HepG2 (cell line): ENCODE results near the gene RPTOR.

Source experiments
- FOXA1 ChIP-seq, 2 experiments: fragments of 450-650 bp in 1 of 2; sonication (generic) in 1 of 2; formaldehyde crosslinking in 1 of 2; IDR thresholded peaks; 2 replicates each; pipeline versions ENCODE4 v1.4.0 to v1.6.1; 2016 to 2020; ENCODE audit warnings: missing genetic modification reagents in 1 of 2
- HDAC2 ChIP-seq: sonication (generic); formaldehyde crosslinking; IDR thresholded peaks from 2 replicates; pipeline ENCODE4 v1.4.0; 2020; ENCODE audit warnings: missing genetic modification reagents
- MXD4 ChIP-seq: IDR thresholded peaks from 2 replicates; pipeline ENCODE4 v1.6.1; 2016; ENCODE audit warnings: mild to moderate bottlenecking, missing biosample characterization, missing genetic modification reagents
- POLR2A ChIP-seq, 2 experiments: IDR thresholded peaks; 2 replicates each; pipeline ENCODE4 v1.6.1; 2011; ENCODE audit warnings: low read depth in 2 of 2, low read length in 2 of 2, mild to moderate bottlenecking in 1 of 2, moderate library complexity in 1 of 2; ENCODE audit not compliant: insufficient read depth in 1 of 2
- TBX3 ChIP-seq: fragments of 450-650 bp; IDR thresholded peaks from 2 replicates; pipeline ENCODE4 v1.6.1; 2017; ENCODE audit warnings: antibody characterized with exemption, mild to moderate bottlenecking, inconsistent platforms, borderline replicate concordance
- ZNF143 ChIP-seq: sonication (generic); formaldehyde crosslinking; IDR thresholded peaks from 2 replicates; pipeline ENCODE4 v1.4.0; 2020; ENCODE audit warnings: missing genetic modification reagents
- ZNF3 ChIP-seq: IDR thresholded peaks from 2 replicates; pipeline ENCODE4 v1.7.0; 2017; ENCODE audit warnings: inconsistent platforms
- ZNF781 ChIP-seq: sonication (generic); formaldehyde crosslinking; IDR thresholded peaks from 2 replicates; pipeline ENCODE4 v1.5.1; 2020; ENCODE audit warnings: borderline replicate concordance, mild to moderate bottlenecking, missing genetic modification reagents; ENCODE audit errors: not compliant biosample characterization
- TF ChIP-seq, protein P1 (sequence below): sonication (generic); formaldehyde crosslinking; IDR thresholded peaks from 2 replicates; pipeline ENCODE4 v1.5.0; 2020; ENCODE audit warnings: mild to moderate bottlenecking, low read depth, missing genetic modification reagents, borderline replicate concordance

DNA sequence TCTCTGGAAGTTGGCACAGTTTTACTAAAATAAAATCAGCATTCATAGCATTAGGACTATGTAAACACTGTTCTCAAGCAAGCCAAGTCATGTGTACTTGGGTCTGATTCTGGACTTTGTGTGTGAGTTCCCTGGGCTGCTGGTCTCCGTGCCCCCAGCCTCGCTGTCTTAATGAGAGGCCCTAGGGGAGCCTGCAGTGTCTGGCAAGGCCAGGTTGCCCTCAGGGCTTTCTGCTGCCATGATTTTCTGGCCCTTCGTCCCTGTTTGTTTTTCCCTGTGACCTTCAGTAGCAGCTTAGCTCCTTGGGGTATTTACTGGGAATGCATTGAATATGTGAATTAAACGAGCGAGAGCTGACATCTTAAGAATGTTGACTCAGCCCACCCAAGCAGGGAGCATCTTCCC is 161.8 kb downstream of the RPTOR start:
- TF ChIP-seq POLR2A (IDR thresholded peaks at IDR 0.05; ENCODE audit: insufficient read depth in 1 of 2, low read depth in 2 of 2, low read length in 2 of 2): no peak
- TF ChIP-seq, protein P1, sequence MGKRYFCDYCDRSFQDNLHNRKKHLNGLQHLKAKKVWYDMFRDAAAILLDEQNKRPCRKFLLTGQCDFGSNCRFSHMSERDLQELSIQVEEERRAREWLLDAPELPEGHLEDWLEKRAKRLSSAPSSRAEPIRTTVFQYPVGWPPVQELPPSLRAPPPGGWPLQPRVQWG (CRISPR knock-in tag): no peak
- TF ChIP-seq FOXA1 (IDR thresholded peaks at IDR 0.05): no peak
- TF ChIP-seq FOXA1 (CRISPR knock-in tag; IDR thresholded peaks at IDR 0.05): peak; percentile 61
- TF ChIP-seq ZNF143 (CRISPR knock-in tag): no peak
- TF ChIP-seq MXD4 (CRISPR knock-in tag): no peak
- no peak for TF ChIP-seq TBX3
- TF ChIP-seq ZNF3 (CRISPR knock-in tag): no peak
- TF ChIP-seq ZNF781 (CRISPR knock-in tag): no peak
- no peak for TF ChIP-seq HDAC2 (CRISPR knock-in tag)
